ENCODE measurements around the gene BATF2. TPM values are rescaled to one million over a fixed set of nuclear protein-coding genes. Genes with fewer than 3 reads are reported as not detected.

BATF2 gene
- polyA plus RNA-seq, 2 of the 4 experiments (the other 2 are of a cell fraction), result 0.21 to 0.67 TPM

DNA sequence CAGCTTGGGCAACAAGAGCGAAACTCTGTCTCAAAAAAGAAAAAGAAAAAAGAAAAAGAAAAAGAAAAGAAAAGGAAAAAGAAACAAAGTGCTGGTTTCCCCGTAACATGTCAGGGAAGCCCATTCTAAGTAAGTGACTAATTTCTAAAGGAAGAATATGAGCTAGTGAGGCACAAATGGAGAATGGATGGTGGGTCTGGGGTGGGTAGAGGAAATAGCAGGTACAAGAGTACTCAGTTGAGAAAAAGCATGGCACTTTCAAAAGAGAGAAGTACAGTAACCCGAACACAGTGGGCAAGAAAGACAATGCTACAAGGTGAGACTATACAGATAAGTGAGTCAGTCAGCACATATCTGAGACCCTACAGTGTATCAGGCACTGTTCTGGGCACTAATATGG, 29.4 kb downstream of the BATF2 start (continued):
- TF ChIP-seq, protein P1, sequence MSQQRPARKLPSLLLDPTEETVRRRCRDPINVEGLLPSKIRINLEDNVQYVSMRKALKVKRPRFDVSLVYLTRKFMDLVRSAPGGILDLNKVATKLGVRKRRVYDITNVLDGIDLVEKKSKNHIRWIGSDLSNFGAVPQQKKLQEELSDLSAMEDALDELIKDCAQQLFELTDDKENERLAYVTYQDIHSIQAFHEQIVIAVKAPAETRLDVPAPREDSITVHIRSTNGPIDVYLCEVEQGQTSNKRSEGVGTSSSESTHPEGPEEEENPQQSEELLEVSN (IDR thresholded peaks at IDR 0.05; ENCODE audit: borderline replicate concordance, low read depth), result no peak
- TF ChIP-seq ZSCAN20 (CRISPR knock-in tag; IDR thresholded peaks at IDR 0.05) (no peak), KDM1A (IDR thresholded peaks at IDR 0.05; ENCODE audit: low read depth) (no peak), RNF2 (IDR thresholded peaks at IDR 0.05; ENCODE audit: borderline replicate concordance, low read depth) (no peak), HOXB5 (CRISPR knock-in tag; IDR thresholded peaks at IDR 0.05) (no peak)

DNA sequence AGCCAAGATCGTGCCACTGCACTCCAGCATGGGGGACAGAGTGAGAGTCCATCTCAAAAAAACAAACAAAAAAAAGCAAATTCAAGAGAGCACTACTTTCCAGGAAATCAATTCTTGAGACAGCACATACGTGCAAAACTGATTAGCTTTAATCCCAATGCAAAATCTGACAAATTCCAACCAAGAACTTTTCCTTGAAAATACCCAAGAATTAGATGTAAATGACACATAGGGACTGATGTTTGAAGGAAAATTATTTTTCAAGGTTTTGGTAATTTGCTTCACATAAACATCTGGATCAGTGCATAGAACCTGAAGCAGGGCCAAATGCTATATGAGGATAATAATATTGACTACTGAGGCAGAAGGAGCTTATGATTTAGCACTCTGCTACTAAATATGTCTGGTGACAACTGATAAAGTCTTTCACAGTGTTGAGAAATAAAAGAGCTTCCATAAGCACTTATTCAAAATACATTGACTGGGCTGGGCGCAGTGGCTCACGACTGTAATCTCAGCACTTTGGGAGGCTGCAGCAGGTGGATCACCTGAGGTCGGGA, 33.6 kb downstream of the BATF2 start:
- WGBS (ENCODE audit: missing lambda C conversion rate), result 67% methylated on average over 5 of the region's 5 CpGs
- no peaks in the 10 kb centered on the region for H3K9me3 ChIP-seq
- ChIA-PET CTCF (interaction anchor here (1.2 to 2.5 kb wide), 2 partner anchors 11 to 34 kb away, joined by 3 to 10 read pairs; partner anchors contain the start of gene BATF2), POLR2A (no interaction called here)
- ATAC-seq (no peak), FAIRE-seq (no peak), DNase-seq (ENCODE audit: low read depth in 1 of 2, low spot score in 1 of 2) (no peak)
- H3K4me1 ChIP-seq, result no peaks in the 10 kb centered on the region
- no peak overlapping the region for H3K4me2 ChIP-seq
- TF ChIP-seq, protein P2, sequence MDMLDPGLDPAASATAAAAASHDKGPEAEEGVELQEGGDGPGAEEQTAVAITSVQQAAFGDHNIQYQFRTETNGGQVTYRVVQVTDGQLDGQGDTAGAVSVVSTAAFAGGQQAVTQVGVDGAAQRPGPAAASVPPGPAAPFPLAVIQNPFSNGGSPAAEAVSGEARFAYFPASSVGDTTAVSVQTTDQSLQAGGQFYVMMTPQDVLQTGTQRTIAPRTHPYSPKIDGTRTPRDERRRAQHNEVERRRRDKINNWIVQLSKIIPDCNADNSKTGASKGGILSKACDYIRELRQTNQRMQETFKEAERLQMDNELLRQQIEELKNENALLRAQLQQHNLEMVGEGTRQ (IDR thresholded peaks at IDR 0.05), result no peak
- TF ChIP-seq NPAS2 (CRISPR knock-in tag; IDR thresholded peaks at IDR 0.05; ENCODE audit: borderline replicate concordance), result no peak
- no peak for TF ChIP-seq CBX8 (IDR thresholded peaks at IDR 0.05)
- TF ChIP-seq FOSB (CRISPR knock-in tag; IDR thresholded peaks at IDR 0.05), result no peak
- TF ChIP-seq POLR2A (IDR thresholded peaks at IDR 0.05; ENCODE audit: low read length), result no peak
- no peak for TF ChIP-seq TP53 (CRISPR knock-in tag; IDR thresholded peaks at IDR 0.05)
- no peak for TF ChIP-seq HOXA7 (CRISPR knock-in tag; IDR thresholded peaks at IDR 0.05)
- TF ChIP-seq MAZ (IDR thresholded peaks at IDR 0.05; ENCODE audit: borderline replicate concordance, low read depth, low read length), result no peak
- no peak for TF ChIP-seq PHF8 (IDR thresholded peaks at IDR 0.05; ENCODE audit: borderline replicate concordance, low read depth)
- TF ChIP-seq ESRRA (IDR thresholded peaks at IDR 0.05; ENCODE audit: borderline replicate concordance, low read length), result no peak
- no peak for TF ChIP-seq KDM5A (IDR thresholded peaks at IDR 0.05)
- no peak for TF ChIP-seq CHD4 (IDR thresholded peaks at IDR 0.05; ENCODE audit: borderline replicate concordance)
- no peak overlapping the region for H3K27ac ChIP-seq
- H3K4me3 ChIP-seq, result no peak overlapping the region

DNA sequence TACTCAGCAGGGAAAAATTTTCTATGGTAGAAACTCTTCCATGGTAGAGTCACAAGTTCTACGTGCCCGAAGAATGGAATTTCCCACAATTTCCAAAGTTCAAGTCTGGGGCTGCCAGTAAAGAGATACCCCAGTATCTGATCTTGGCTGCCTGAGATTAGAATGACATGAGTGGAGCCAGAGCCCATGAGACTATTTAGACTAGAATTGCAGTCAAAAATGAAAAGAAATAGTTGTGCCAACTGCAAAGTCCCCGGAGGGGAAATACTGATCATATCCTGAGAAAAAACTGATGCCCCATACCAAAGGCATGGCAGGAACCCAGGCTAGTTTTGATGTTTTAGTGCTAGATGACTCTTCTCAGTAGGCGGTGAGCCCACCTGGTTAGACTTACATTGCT, 36.1 kb downstream of the BATF2 start:
- no peak for FAIRE-seq

DNA sequence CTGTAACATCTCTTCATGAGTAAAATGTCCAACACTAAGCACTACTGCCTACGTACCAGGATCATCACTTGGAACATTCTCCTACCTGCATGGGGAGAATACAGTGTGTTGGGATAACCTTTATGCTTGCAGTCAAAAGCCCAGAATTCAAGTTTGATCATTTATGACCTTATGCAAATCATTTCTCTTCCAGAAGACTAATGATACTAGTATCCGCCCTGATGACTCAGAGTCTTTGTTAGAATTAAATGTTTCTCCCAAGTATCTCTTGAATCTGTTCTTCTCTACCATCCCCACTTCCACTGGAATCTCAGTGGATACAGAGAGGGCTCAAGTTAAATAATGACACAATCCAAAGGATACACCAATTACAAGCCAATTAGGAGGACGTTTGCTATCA, 37.3 kb downstream of the BATF2 start:
- ATAC-seq (no peak), FAIRE-seq (no peak), DNase-seq (ENCODE audit: low read depth in 1 of 2, low spot score in 1 of 2) (no peak)
- no peak for TF ChIP-seq FOSL2 (IDR thresholded peaks at IDR 0.05)
- TF ChIP-seq FOSL2 (CRISPR knock-in tag; IDR thresholded peaks at IDR 0.05), result no peak
- no peak for TF ChIP-seq RARB (CRISPR knock-in tag; IDR thresholded peaks at IDR 0.05)
- TF ChIP-seq EHMT2 (IDR thresholded peaks at IDR 0.05; ENCODE audit: low read depth), result no peak
- no peak for TF ChIP-seq CBX8 (IDR thresholded peaks at IDR 0.05)
- no peak overlapping the region for H3K4me2 ChIP-seq
- ChIA-PET POLR2A (no interaction called here), CTCF (interaction anchor here (1.3 kb wide), 1 partner anchor 66 kb away, joined by 3 read pairs; no protein-coding TSS in a partner anchor)
- WGBS (ENCODE audit: missing lambda C conversion rate), result 56% methylated on average over 3 of the region's 3 CpGs
- H3K4me1 ChIP-seq, result no peaks in the 10 kb centered on the region
- no peaks in the 10 kb centered on the region for H3K9me3 ChIP-seq
- no peak overlapping the region for H3K27ac ChIP-seq
- H3K4me3 ChIP-seq, result no peak overlapping the region

More for the DNA sequence above, 36.1 kb downstream of the BATF2 start:
- DNase-seq (ENCODE audit: low read depth in 1 of 2, low spot score in 1 of 2) (no peak), ATAC-seq (no peak)
- POLR2A ChIA-PET, result no interaction called here
- no peak overlapping the region for H3K4me2 ChIP-seq
- H3K9me3 ChIP-seq, result no peaks in the 10 kb centered on the region
- 83% methylated on average over 4 of the region's 4 CpGs for WGBS (ENCODE audit: missing lambda C conversion rate)
- H3K4me3 ChIP-seq, result no peak overlapping the region
- CTCF ChIA-PET, result no interaction called here
- TF ChIP-seq HOXB13 (CRISPR knock-in tag; IDR thresholded peaks at IDR 0.05; ENCODE audit: low read depth) (no peak), FOSL2 (IDR thresholded peaks at IDR 0.05) (no peak), FOSL2 (CRISPR knock-in tag; IDR thresholded peaks at IDR 0.05) (no peak), SREBF2 (IDR thresholded peaks at IDR 0.05) (no peak)
- no peak overlapping the region for H3K27ac ChIP-seq
- no peaks in the 10 kb centered on the region for H3K4me1 ChIP-seq

Measured in A549 (cell line).